Tongue (tissue), 2 donors: ENCODE measurements around the gene MPC1. TPM values are rescaled to one million over a fixed set of nuclear protein-coding genes. Genes with fewer than 3 reads are reported as not detected.

ENCODE experiments used
- DNase-seq: peaks from one replicate; pipeline ENCODE4 v3.0.0-alpha.2; 2015
- total RNA-seq: library from RNA; depleted of rRNA; stranded (reverse); fragments of >200 nt; gene quantifications from one replicate; pipeline ENCODE4 v1.2.3, GENCODE V29; 2014

The MPC1 gene
- total RNA-seq = 109 TPM

- DNase-seq = peak; percentile 98
These were observed at the start of gene MPC1 for GRCh38 chr6:166382933-166383801. MPC1 (minus strand) TSS chr6:166382940; CDS start chr6:166382876, 64 bp downstream.

DNA sequence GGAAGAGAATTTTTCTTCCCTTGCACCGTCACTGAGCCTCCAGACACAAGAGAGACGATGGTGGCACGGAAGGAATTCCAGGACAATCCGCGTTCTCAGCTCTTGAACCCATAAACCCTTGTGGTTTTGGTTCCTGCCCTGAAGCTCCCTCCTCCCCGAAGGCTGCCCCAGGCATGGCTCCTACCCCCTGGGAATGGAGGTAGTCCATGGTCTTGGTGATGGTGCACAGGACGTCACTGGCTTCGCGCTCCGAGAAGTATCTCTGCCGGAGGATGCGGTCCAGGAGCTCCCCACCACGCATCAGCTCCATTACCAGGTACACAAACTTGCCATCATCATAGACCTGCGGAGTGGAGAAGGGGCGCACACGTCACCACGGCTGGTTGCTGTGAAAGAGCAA is 47.5 kb upstream of the MPC1 start:
- DNase-seq = no peak

GRCh38 chr6:166424431-166424830 is 41.7 kb upstream of the MPC1 start:
- no peak for DNase-seq

DNA sequence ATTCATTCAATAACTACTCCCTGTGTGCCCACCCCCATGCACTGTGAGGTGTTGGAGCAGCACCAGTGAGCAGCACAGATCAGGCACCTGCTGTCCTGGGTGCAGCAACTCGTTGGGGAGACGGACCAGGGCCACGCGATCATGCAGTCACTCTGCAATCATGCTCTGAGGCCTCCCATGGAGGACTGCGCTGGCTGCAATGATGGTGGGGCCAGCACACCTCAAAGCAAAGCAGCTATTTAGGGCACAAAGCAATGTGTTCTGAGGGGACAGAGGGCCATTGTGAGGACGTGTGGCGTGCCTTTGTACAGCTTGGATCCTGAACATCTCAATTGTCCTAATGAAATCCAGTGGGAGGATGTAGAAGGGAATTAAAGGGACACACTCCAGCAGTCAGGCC is 41.0 kb upstream of the MPC1 start:
- DNase-seq = no peak

DNA sequence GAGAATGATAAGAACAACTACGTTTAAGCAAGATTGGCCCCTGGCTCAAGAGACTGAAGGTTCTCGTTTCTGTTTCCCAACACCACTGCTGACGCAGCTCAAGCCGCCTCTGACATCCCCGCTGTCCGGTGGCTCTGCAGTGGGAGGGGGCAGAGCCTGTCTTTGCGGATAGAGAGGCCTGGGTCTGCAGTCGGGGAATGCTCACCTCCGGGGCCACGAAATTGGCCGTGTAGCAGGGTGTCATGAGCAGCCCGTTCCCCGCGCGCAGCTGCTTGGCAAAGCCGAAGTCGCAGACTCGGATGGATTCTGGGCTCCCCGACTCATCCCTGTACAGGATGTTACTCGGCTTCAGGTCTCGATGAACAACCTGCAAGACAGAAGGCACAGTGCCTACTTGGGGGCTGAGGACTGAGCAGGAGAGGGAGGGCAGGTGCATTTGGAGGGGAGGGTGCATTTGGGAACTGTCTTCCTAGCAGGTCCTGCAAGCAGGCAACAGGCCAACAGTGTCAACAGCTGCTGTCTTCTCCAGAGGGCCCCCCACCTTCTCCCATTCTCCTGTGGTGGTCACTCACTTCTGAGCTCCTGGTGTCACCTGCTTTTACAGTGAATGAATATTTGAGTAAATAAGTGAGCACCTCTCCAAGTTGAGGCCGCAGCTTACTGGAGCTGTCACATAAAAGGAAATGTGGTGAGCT is 40.5 kb upstream of the MPC1 start:
- no peak for DNase-seq

DNA sequence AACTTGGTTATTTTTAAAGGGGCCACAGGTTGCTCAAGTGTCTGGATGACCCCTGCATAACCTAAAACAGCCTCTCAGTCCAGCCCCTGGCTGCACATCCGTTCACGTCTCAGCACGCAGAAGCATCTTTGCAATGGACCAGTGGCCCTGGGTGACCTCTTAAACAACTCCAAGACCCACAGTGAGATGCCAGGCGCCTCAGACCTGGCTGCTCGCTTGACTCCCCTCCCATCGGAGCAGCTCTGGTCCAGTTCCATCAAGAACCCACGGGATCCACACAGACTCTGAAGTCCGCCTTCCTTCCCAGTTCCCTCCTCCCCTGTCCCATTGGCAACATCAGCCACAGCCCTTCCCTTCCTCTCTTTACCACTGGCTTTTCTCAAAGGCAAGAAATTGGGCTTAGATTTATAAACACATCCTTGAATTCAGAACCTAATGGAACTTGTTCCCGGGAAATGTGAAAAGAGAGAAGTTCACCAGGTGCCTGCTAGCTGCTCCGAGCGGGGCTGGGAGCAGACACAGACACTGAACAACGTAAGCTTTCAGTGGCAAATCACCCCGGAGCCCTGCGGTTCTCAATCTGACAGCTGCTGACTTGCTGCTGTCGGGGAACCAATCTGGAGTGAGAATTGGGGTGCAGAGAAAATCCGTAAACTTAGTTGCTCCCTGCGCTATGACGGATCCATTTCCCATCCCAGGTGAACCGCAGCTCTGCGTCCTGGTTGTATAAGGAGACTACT is 39.6 kb upstream of the MPC1 start:
- DNase-seq = no peak

GRCh38 chr6:166420351-166420750 is 37.6 kb upstream of the MPC1 start:
- peak; percentile 21 for DNase-seq

DNA sequence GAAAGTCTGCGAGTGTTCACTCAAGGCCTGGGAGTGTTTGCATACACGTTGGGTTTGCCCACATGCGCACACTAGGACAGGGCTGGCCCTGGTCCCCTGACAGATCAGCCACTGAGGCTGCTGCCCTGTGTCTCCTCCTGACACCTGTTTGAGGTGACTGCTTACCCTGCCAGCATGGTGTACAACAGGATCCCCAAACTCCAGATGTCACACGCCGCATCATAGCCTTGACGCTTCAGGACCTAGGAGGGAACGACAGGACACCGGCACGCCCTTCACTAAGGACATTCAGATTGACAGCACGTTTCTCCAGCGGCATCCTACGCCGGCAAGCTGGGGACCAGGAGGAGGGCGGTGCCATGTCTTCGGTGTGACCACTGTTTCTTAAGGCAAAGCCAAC is 37.0 kb upstream of the MPC1 start:
- DNase-seq = no peak

DNA sequence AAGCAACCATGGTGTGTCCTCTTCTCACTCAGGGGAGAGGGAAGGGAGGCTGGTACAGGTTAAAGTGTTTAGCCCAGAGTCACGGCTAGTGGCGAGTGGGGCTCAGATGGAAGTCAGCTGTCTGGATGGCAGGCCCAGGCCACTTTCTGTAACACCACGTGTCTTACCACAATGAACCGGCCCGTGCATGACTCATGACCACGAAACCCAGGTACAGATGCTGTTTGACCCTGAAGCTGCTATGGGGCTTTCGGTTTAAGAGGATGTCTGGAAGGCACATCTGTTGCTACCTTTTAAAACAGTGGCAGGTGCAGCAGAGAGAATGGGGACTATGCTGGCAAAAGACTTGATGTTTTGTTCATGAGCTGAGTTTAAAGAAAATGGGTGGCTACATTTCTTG is 36.5 kb upstream of the MPC1 start:
- no peak for DNase-seq

GRCh38 chr6:166418691-166419143 is 36.0 kb upstream of the MPC1 start:
- no peak for DNase-seq

- DNase-seq = no peak
These were observed 34.5 kb upstream of the MPC1 start for GRCh38 chr6:166417285-166417691.

- DNase-seq = no peak
These were observed 33.1 kb upstream of the MPC1 start for GRCh38 chr6:166415833-166416347.

DNA sequence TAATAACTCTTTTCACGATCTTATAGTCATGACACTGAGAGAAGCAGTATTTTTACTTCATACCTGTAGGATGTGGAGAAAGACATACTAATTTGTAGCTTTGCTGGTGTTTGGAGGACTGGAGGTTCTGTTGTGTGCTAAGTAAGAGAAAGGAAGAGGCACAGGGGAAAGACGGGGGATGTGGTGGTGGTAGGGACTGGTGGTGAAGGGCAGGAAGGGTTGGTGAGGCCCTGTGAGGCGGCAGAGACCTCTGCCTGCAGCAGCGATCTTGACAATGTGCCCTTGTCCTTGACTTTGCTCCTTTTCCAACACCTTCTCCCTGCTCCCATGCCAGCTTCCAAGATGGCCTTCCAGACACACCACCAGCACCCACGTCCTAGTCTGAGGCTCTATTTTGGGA is 32.6 kb upstream of the MPC1 start:
- DNase-seq = no peak

DNA sequence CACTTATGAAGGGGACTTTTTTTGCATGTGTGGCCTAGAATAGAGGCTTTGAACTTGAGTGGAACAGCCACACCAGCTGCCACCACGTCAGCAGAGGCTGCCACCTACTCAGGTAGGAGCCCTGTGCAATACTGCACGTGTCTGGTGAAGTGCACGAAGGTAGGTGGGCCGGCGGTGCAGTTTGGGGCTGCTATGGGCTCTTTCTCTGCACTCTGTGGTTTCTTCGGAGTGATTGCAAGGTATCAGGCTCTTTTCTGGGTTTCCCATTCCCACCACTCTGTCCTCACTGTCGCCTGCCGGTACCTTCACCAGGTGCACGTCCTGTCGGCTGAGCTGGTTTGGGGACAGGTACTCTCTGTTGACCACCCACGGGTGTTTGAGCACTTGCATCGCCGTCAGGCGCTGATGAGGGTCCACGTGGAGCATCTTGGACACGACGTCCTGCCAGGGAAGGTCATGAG is 30.8 kb upstream of the MPC1 start:
- no peak for DNase-seq

GRCh38 chr6:166412911-166413384 is 30.2 kb upstream of the MPC1 start:
- DNase-seq = no peak

DNA sequence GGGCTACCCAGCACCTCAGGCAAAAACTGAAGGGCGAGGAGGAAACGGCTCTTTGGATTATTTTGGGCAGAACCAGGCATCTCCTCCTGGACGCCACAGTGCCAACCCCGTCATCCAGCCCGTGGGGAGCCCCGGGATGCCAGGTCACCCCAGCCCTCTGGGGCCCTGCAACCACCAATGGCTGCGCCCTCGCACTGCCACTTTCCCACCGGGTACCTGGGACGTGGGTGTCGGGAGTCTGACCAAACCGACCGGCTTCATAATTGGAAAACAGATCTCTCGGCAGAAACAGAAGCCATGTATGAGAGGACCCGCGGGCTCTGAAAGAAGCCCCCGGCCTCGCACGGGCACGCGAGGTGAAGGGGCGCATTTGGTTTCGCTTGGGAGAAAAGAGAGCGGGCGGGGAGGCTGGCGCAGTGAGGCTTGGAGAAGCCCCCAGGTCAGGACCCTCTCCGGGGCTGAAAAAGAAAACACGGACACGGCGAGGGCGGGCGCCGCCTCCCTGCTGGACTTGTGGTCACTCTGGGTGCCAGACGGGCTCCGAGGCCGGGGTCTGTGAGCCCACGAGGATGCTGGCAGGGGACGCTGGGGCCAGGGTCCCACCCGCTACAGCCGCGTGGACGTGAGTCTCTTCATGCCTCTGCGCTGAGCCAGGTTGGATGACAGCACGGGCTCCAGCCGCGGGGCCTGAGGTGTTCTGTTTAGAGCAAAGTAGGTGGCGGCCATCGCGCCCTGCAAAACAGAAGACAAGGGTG is 29.6 kb upstream of the MPC1 start:
- no peak for DNase-seq

DNA sequence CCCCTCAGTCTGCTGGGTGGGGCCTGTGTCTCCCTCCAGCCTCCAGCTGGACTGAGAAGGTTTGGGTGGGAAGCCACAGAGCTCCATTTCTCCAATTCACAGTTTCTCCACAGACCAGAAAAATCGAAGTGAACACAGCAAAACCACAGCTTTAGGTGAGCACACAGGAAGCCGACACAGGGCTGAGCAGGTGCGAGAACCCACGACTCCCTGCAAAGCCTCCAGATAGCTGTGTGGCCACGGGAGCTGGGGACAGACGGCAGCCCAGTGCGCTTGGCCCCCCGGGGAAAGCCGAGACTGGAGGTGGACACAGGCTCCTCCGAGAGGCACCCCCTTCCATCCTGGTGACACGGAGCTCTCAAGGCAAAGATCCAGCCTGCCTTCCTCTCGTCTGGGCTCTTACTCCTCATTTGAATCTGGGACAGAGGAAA is 29.0 kb upstream of the MPC1 start:
- DNase-seq = no peak

GRCh38 chr6:166411271-166411670 is 28.5 kb upstream of the MPC1 start:
- DNase-seq = no peak

DNA sequence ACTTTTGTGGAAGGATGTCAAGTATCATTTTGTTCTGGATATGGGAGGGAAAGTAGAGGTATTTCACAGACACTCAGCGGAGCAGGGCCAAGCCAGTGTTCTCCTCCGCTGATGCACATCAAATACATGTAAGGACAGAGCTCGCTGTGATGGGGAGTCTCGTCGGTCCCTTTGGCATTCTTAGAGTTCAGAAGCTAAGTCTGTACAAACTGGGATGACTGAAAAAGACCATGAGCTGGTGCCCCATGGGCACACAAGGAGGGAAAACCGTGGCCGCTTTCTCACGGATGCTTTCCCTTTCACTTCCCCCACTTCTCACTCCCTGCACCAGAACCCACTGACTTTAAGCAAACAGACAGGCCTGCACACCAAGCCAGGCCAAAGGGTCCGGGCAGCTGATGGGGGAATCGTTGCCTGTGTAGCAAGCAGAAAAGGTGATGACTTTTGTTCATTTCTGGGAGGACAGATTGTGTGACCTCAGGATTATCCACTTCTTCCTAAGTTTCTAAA is 27.7 kb upstream of the MPC1 start:
- no peak for DNase-seq

GRCh38 chr6:166408936-166409755 is 26.4 kb upstream of the MPC1 start:
- no peak for DNase-seq
